Endothelial cell of umbilical vein (primary cell): ENCODE results near the gene UTS2R. TPM values are rescaled to one million over a fixed set of nuclear protein-coding genes. Genes with fewer than 3 reads are reported as not detected.

Source experiments
- BruUV-seq: library from RNA; stranded (reverse); fragments of 400-500 nt; replicated peaks from 2 replicates; lab custom pipeline; 2021; lab: Mats Ljungman, UMichigan
- CTCF ChIA-PET: fragments of 300-600, 350-600 bp; sonication (Branson Sonifier 250); formaldehyde crosslinking; loops from one replicate; lab custom pipeline; 2021; ENCODE audit warnings: antibody characterized with exemption, inconsistent platforms; lab: Charles Lee
- POLR2A ChIA-PET: fragments of 300-600, 350-600 bp; sonication (Branson Sonifier 250); formaldehyde crosslinking; loops from one replicate; lab custom pipeline; 2021; ENCODE audit warnings: antibody characterized with exemption, inconsistent platforms; lab: Charles Lee
- DNase-seq: peaks from one replicate; pipeline ENCODE4 v3.0.0-alpha.2; 2011; ENCODE audit warnings: low read depth, low spot score
- FAIRE-seq: peaks from 2 replicates; lab custom pipeline; 2011; peaks lifted over from hg19 to GRCh38; lab: Jason Lieb, UNC
- H2AFZ ChIP-seq: 2 replicates; pipeline ENCODE4 v1.6.0; 2012; ENCODE audit warnings: low read depth, low read length, control low read depth, inconsistent platforms
- H3K27ac ChIP-seq: 2 replicates; pipeline ENCODE4 v1.5.1; 2011; ENCODE audit warnings: low read depth, mild to moderate bottlenecking, control low read depth, low read length, moderate library complexity; ENCODE audit not compliant: insufficient read depth
- H3K27me3 ChIP-seq, 2 experiments: 2 replicates each; pipeline versions ENCODE4 v1.6.0 to v1.6.1; 2011; ENCODE audit warnings: low read length in 2 of 2, mixed read lengths in 1 of 2; ENCODE audit not compliant: control insufficient read depth in 2 of 2, insufficient read depth in 2 of 2
- H3K36me3 ChIP-seq, 2 experiments: 2 replicates in 1 of 2; 3 replicates in 1 of 2; pipeline ENCODE4 v1.5.1; 2011; ENCODE audit warnings: low read length in 2 of 2, mild to moderate bottlenecking in 1 of 2, moderate library complexity in 1 of 2; ENCODE audit not compliant: control insufficient read depth in 2 of 2, insufficient read depth in 2 of 2; ENCODE audit errors: extremely low read depth in 1 of 2
- H3K4me1 ChIP-seq: 3 replicates; pipeline ENCODE4 v1.5.1; 2011; ENCODE audit warnings: mild to moderate bottlenecking, low read length; ENCODE audit not compliant: control insufficient read depth, insufficient read depth; ENCODE audit errors: extremely low read depth
- H3K4me2 ChIP-seq: 2 replicates; pipeline ENCODE4 v1.6.1; 2011; ENCODE audit warnings: low read length, control low read depth, mixed read lengths; ENCODE audit not compliant: insufficient read depth
- H3K4me3 ChIP-seq, 3 experiments: fragments of 200-600 bp in 1 of 3; sonication (generic), shearing (Covaris generic) in 1 of 3; replicated peaks in 1 of 3; 2 replicates each; pipeline ENCODE4 v1.5.1; 2011 to 2016; ENCODE audit warnings: control low read depth in 3 of 3, low read length in 3 of 3, mild to moderate bottlenecking in 2 of 3, inconsistent platforms in 1 of 3, low read depth in 1 of 3, moderate library complexity in 1 of 3; ENCODE audit not compliant: insufficient read depth in 1 of 3
- H3K79me2 ChIP-seq: 2 replicates; pipeline ENCODE4 v1.6.0; 2012; ENCODE audit warnings: low read length, inconsistent platforms; ENCODE audit not compliant: control insufficient read depth, insufficient read depth
- H3K9ac ChIP-seq: replicated peaks from 2 replicates; pipeline ENCODE3; 2011; ENCODE audit warnings: low read length, control low read depth; ENCODE audit not compliant: insufficient read depth; ENCODE audit errors: extremely low read depth
- H3K9me1 ChIP-seq: replicated peaks from 3 replicates; pipeline ENCODE4 v1.6.0; 2011; ENCODE audit warnings: mild to moderate bottlenecking, low read length; ENCODE audit not compliant: control insufficient read depth, insufficient read depth; ENCODE audit errors: extremely low read depth
- H3K9me3 ChIP-seq: replicated peaks from 2 replicates; pipeline ENCODE4 v1.5.1; 2012; ENCODE audit warnings: low read length, inconsistent platforms; ENCODE audit not compliant: control insufficient read depth, insufficient read depth
- H4K20me1 ChIP-seq: replicated peaks from 2 replicates; pipeline ENCODE3; 2011; ENCODE audit warnings: mild to moderate bottlenecking, low read length; ENCODE audit not compliant: control insufficient read depth, insufficient read depth; ENCODE audit errors: extremely low read depth
- CTCF ChIP-seq, 2 donors: IDR thresholded peaks; 1 replicate in 1 of 2; 2 replicates in 1 of 2; pipeline ENCODE4 v1.5.1; 2011; ENCODE audit warnings: low read length in 2 of 2, mild to moderate bottlenecking in 2 of 2, moderate library complexity in 2 of 2, control low read depth in 1 of 2, inconsistent platforms in 1 of 2, low read depth in 1 of 2; ENCODE audit not compliant: insufficient read depth in 1 of 2; ENCODE audit errors: extremely low read depth in 1 of 2
- EZH2 ChIP-seq: IDR thresholded peaks from 2 replicates; pipeline ENCODE4 v1.6.1; 2012; ENCODE audit warnings: borderline replicate concordance, low read depth, mild to moderate bottlenecking, moderate library complexity, low read length, inconsistent platforms; ENCODE audit not compliant: severe bottlenecking
- FOS ChIP-seq: IDR thresholded peaks from 2 replicates; pipeline ENCODE4 v1.6.1; 2011; ENCODE audit warnings: mild to moderate bottlenecking, low read length, moderate library complexity, borderline replicate concordance; ENCODE audit not compliant: insufficient read depth
- GATA2 ChIP-seq: IDR thresholded peaks from 2 replicates; pipeline ENCODE4 v1.7.0; 2011; ENCODE audit warnings: low read depth, mild to moderate bottlenecking, moderate library complexity, mixed read lengths, low read length; ENCODE audit not compliant: insufficient read length, insufficient read depth
- JUN ChIP-seq: IDR thresholded peaks from 2 replicates; pipeline ENCODE4 v1.6.1; 2011; ENCODE audit warnings: borderline replicate concordance, low read depth; ENCODE audit not compliant: insufficient read length, insufficient read depth
- MYC ChIP-seq: IDR thresholded peaks from one replicate; pipeline ENCODE4 v1.6.1; 2011; ENCODE audit warnings: mild to moderate bottlenecking, low read depth, low read length
- POLR2A ChIP-seq: IDR thresholded peaks from 2 replicates; pipeline ENCODE4 v1.6.1; 2012; ENCODE audit warnings: low read depth, mild to moderate bottlenecking, control low read depth, low read length
- POLR2AphosphoS5 ChIP-seq: IDR thresholded peaks from 2 replicates; pipeline ENCODE4 v1.6.1; 2012; ENCODE audit warnings: low read depth, mild to moderate bottlenecking, control low read depth, low read length, moderate library complexity; ENCODE audit not compliant: insufficient read depth
- dilution Hi-C: fragments of 300-500 bp; cut with MboI; formaldehyde crosslinking; loops from one replicate; pipeline ENCODE4 v1.15.0; 2019; ENCODE audit warnings: low sequenced_read_pairs; ENCODE audit not compliant: extremely low pct_ligation_motif_present
- intact Hi-C: fragments of 100-400 bp; cut with micrococcal nuclease; formaldehyde crosslinking; loops from one replicate; pipeline ENCODE4 v1.10.0; 2022
- polyA plus RNA-seq, 4 experiments: library from polyadenylated mRNA; depleted of rRNA in 3 of 4; stranded (reverse) in 3 of 4; unstranded in 1 of 4; fragments of >200 nt; gene quantifications; 2 replicates each; pipeline versions ENCODE4 v1.2.1 to v1.2.3, GENCODE V29; 2011 to 2012; ENCODE audit warnings: missing spikeins in 1 of 4
- total RNA-seq: library from RNA; stranded (reverse); gene quantifications from 2 replicates; pipeline ENCODE4 v1.2.3, GENCODE V29; 2021
- TF ChIP-seq, protein P1 (sequence below): IDR thresholded peaks from 2 replicates; pipeline ENCODE4 v1.6.1; 2011; ENCODE audit not compliant: insufficient read depth, insufficient read length

The UTS2R gene
- total and polyA plus RNA-seq, 2 donors (not counting 3 experiments of a cell fraction or from before 2014, with no cell fraction given) = not detected

- TF ChIP-seq JUN = no peak
- no peak for TF ChIP-seq EZH2
- TF ChIP-seq CTCF (IDR thresholded peaks at IDR 0.05; ENCODE audit: extremely low read depth in 1 of 2, insufficient read depth in 1 of 2, low read depth in 1 of 2, low read length in 2 of 2) = no peak
- no peak for TF ChIP-seq MYC
- TF ChIP-seq POLR2A = no peak
- TF ChIP-seq GATA2 = no peak
- TF ChIP-seq, protein P1, sequence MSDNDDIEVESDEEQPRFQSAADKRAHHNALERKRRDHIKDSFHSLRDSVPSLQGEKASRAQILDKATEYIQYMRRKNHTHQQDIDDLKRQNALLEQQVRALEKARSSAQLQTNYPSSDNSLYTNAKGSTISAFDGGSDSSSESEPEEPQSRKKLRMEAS = no peak
- no peak for TF ChIP-seq FOS
- no peak for TF ChIP-seq POLR2AphosphoS5
- ChIA-PET CTCF (interaction anchor here (1.1 to 1.6 kb wide), 3 partner anchors 10 to 22 kb away, joined by 4 to 6 read pairs (median 5); partner anchors contain the start of gene SECTM1), POLR2A (no interaction called here)
- Histone ChIP-seq H3K4me1 (peaks cover 2% of the 10 kb centered on the region), H3K27ac (no peak overlapping the region), H3K9me3 (no peaks in the 10 kb centered on the region), H3K36me3 (no peaks in the 10 kb centered on the region), H3K4me2 (no peak overlapping the region), H3K27me3 (no peaks in the 10 kb centered on the region), H3K4me3 (no peak overlapping the region), H4K20me1 (no peaks in the 10 kb centered on the region), H2AFZ (no peak overlapping the region), H3K9me1 (no peaks in the 10 kb centered on the region), H3K79me2 (no peaks in the 10 kb centered on the region), H3K9ac (no peak overlapping the region)
- no TSS peak for BruUV-seq
- no peak for FAIRE-seq
- dilution Hi-C loops (no loop called here), intact Hi-C loops (no loop called here)
- DNase-seq = no peak
Measured at GRCh38 chr17:82355770-82356427, 15.7 kb upstream of the UTS2R start.
